GM12878 (cell line): ENCODE data around the gene EEFSEC. TPM values are rescaled to one million over a fixed set of nuclear protein-coding genes. Genes with fewer than 3 reads are reported as not detected.

Experiments used
- SIN3A ChIP-seq: IDR thresholded peaks from 2 replicates; pipeline ENCODE4 v1.6.1; 2012; ENCODE audit warnings: low read depth, low read length, improper control_type of control experiment
- TAF1 ChIP-seq: IDR thresholded peaks from 2 replicates; pipeline ENCODE4 v1.6.1; 2011; ENCODE audit warnings: mild to moderate bottlenecking, low read depth, low read length, borderline replicate concordance
- ZBED1 ChIP-seq: IDR thresholded peaks from 2 replicates; pipeline ENCODE4 v1.6.1; 2016; ENCODE audit warnings: borderline replicate concordance
- polyA plus RNA-seq, 11 experiments: library from polyadenylated mRNA; depleted of rRNA in 4 of 11; unstranded in 6 of 11; stranded (reverse) in 5 of 11; fragments of >200 nt; fragmentation: Nextera tagmentation in 4 of 11; fragmentation: Illumina TruSeq in 1 of 11; extraction: Ambion mirVana in 4 of 11; extraction: Trizol in 1 of 11; gene quantifications; 1 replicate in 1 of 11; 2 replicates in 10 of 11; pipeline versions ENCODE4 v1.2.1 to v1.2.3, GENCODE V29; 2011 to 2016; ENCODE audit warnings: inconsistent platforms in 2 of 11, missing spikeins in 2 of 11, low read depth in 1 of 11
- total RNA-seq, 4 experiments: library from RNA; depleted of rRNA in 3 of 4; stranded (reverse); fragments of >200 nt in 3 of 4; fragmentation: Illumina TruSeq in 1 of 4; extraction: Trizol in 1 of 4; gene quantifications; 2 replicates each; pipeline versions ENCODE4 v1.2.1 to v1.2.3, GENCODE V29; 2013 to 2021
- TF ChIP-seq, protein P1 (sequence below): fragments of 450-650 bp; IDR thresholded peaks from 2 replicates; pipeline ENCODE4 v1.6.1; 2017; ENCODE audit warnings: antibody characterized with exemption, mild to moderate bottlenecking, moderate library complexity
- TF ChIP-seq, protein P2 (sequence below): IDR thresholded peaks from 2 replicates; pipeline ENCODE4 v1.6.1; 2012; ENCODE audit warnings: mild to moderate bottlenecking, low read depth, low read length
- TF ChIP-seq, protein P3 (sequence below): fragments of 450-650 bp; formaldehyde crosslinking; IDR thresholded peaks from 2 replicates; pipeline ENCODE4 v1.5.0; 2022; ENCODE audit warnings: mild to moderate bottlenecking, missing genetic modification characterization

Gene EEFSEC
- total and polyA plus RNA-seq, 10 of the 15 experiments (the other 5 are each of a cell fraction or from before 2014, with no cell fraction given), result 0.29 to 29.1 (median 16.1) TPM

DNA sequence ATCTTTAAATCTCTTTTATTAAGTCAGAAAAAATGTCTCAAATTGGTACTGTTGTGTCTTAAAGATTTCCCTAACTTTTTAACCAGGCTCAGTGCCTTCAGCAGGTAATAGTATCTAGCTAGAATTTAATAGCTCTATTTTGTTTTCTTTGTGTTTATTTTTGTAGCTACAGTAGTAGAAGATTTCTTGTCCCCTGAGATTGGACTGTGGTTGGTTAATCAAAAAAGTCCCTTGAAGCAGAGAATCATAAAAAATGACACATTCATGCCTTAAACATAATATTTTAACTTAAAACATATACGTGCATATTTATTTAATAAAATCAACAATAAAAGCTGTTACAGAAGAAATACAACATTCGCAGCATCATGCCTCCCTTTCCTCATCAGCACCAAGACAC, 102.8 kb downstream of the EEFSEC start (continued):
- TF ChIP-seq, protein P1, sequence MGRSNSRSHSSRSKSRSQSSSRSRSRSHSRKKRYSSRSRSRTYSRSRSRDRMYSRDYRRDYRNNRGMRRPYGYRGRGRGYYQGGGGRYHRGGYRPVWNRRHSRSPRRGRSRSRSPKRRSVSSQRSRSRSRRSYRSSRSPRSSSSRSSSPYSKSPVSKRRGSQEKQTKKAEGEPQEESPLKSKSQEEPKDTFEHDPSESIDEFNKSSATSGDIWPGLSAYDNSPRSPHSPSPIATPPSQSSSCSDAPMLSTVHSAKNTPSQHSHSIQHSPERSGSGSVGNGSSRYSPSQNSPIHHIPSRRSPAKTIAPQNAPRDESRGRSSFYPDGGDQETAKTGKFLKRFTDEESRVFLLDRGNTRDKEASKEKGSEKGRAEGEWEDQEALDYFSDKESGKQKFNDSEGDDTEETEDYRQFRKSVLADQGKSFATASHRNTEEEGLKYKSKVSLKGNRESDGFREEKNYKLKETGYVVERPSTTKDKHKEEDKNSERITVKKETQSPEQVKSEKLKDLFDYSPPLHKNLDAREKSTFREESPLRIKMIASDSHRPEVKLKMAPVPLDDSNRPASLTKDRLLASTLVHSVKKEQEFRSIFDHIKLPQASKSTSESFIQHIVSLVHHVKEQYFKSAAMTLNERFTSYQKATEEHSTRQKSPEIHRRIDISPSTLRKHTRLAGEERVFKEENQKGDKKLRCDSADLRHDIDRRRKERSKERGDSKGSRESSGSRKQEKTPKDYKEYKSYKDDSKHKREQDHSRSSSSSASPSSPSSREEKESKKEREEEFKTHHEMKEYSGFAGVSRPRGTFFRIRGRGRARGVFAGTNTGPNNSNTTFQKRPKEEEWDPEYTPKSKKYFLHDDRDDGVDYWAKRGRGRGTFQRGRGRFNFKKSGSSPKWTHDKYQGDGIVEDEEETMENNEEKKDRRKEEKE, result no peak
- TF ChIP-seq ZBED1, result no peak
- TF ChIP-seq TAF1, result no peak
- TF ChIP-seq, protein P2, sequence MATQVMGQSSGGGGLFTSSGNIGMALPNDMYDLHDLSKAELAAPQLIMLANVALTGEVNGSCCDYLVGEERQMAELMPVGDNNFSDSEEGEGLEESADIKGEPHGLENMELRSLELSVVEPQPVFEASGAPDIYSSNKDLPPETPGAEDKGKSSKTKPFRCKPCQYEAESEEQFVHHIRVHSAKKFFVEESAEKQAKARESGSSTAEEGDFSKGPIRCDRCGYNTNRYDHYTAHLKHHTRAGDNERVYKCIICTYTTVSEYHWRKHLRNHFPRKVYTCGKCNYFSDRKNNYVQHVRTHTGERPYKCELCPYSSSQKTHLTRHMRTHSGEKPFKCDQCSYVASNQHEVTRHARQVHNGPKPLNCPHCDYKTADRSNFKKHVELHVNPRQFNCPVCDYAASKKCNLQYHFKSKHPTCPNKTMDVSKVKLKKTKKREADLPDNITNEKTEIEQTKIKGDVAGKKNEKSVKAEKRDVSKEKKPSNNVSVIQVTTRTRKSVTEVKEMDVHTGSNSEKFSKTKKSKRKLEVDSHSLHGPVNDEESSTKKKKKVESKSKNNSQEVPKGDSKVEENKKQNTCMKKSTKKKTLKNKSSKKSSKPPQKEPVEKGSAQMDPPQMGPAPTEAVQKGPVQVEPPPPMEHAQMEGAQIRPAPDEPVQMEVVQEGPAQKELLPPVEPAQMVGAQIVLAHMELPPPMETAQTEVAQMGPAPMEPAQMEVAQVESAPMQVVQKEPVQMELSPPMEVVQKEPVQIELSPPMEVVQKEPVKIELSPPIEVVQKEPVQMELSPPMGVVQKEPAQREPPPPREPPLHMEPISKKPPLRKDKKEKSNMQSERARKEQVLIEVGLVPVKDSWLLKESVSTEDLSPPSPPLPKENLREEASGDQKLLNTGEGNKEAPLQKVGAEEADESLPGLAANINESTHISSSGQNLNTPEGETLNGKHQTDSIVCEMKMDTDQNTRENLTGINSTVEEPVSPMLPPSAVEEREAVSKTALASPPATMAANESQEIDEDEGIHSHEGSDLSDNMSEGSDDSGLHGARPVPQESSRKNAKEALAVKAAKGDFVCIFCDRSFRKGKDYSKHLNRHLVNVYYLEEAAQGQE, result no peak
- TF ChIP-seq, protein P3, sequence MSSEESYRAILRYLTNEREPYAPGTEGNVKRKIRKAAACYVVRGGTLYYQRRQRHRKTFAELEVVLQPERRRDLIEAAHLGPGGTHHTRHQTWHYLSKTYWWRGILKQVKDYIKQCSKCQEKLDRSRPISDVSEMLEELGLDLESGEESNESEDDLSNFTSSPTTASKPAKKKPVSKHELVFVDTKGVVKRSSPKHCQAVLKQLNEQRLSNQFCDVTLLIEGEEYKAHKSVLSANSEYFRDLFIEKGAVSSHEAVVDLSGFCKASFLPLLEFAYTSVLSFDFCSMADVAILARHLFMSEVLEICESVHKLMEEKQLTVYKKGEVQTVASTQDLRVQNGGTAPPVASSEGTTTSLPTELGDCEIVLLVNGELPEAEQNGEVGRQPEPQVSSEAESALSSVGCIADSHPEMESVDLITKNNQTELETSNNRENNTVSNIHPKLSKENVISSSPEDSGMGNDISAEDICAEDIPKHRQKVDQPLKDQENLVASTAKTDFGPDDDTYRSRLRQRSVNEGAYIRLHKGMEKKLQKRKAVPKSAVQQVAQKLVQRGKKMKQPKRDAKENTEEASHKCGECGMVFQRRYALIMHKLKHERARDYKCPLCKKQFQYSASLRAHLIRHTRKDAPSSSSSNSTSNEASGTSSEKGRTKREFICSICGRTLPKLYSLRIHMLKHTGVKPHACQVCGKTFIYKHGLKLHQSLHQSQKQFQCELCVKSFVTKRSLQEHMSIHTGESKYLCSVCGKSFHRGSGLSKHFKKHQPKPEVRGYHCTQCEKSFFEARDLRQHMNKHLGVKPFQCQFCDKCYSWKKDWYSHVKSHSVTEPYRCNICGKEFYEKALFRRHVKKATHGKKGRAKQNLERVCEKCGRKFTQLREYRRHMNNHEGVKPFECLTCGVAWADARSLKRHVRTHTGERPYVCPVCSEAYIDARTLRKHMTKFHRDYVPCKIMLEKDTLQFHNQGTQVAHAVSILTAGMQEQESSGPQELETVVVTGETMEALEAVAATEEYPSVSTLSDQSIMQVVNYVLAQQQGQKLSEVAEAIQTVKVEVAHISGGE (CRISPR knock-in tag), result no peak
- no peak for TF ChIP-seq SIN3A
